ENCODE measurements around the gene THOC6. TPM values are rescaled to one million over a fixed set of nuclear protein-coding genes. Genes with fewer than 3 reads are reported as not detected.
A peak's percentile ranks its signal among the peaks of the same experiment; 100 is the strongest.

THOC6 gene
- polyA plus RNA-seq, 3 donors: 42.4 to 59.2 (median 57.7) TPM

GRCh38 chr16:3059723-3060242 lies 35.9 kb downstream of the THOC6 start:
- Mint-ChIP-seq H3K36me3 (peaks cover 5 to 17% of the 10 kb centered on the region in 2 donors), H3K4me1 (peaks cover 47% of the 10 kb centered on the region), H3K4me3 (peak overlapping the region; percentile 76 to 86), H3K9me3 (no peaks in the 10 kb centered on the region), H3K27ac (peak overlapping the region in 6 of 7 donors; percentile 35 to 77 (median 70)), H3K27me3 (ENCODE audit: low read depth in 3 of 3) (peaks cover 0 to 3% (median 3%) of the 10 kb centered on the region in 3 donors)
- Histone ChIP-seq H3K27ac (ENCODE audit: low read depth in 1 of 2, low read length in 2 of 2) (peak overlapping the region in 1 of 2 donors; percentile 72), H3K36me3 (replicated peaks in 1 of 2; ENCODE audit: control insufficient read depth in 1 of 2, insufficient read depth in 2 of 2, low read length in 2 of 2) (no peaks in the 10 kb centered on the region), H3K9me3 (replicated peaks in 1 of 2; ENCODE audit: control insufficient read depth in 1 of 2, insufficient read depth in 1 of 2, low read length in 2 of 2) (no peaks in the 10 kb centered on the region), H3K79me2 (ENCODE audit: insufficient read depth, low read length) (no peaks in the 10 kb centered on the region), H4K20me1 (ENCODE audit: insufficient read depth, low read length) (no peaks in the 10 kb centered on the region), H3K9ac (ENCODE audit: insufficient read depth, low read length, poor library complexity, severe bottlenecking) (peak overlapping the region; percentile 77), H3K27me3 (ENCODE audit: control insufficient read depth in 2 of 2, insufficient read depth in 2 of 2, low read length in 2 of 2) (no peaks in the 10 kb centered on the region), H3K4me1 (ENCODE audit: control insufficient read depth in 1 of 2, insufficient read depth in 2 of 2, low read length in 2 of 2) (peaks cover 55 to 67% of the 10 kb centered on the region in 2 donors), H2AFZ (ENCODE audit: insufficient read depth, low read depth, low read length, poor library complexity, severe bottlenecking) (peak overlapping the region; percentile 97), H3K4me3 (replicated peaks in 1 of 3; ENCODE audit: low read depth in 2 of 3, low read length in 3 of 3) (peak overlapping the region; percentile 34 to 88 (median 48)), H3K4me2 (replicated peaks; ENCODE audit: extremely low read depth, low read length, poor library complexity, severe bottlenecking) (peak overlapping the region; percentile 100)
- intact Hi-C loops (cut with micrococcal nuclease): loop anchor here (2.0 to 5.0 kb wide), 3 partner anchors 68 to 108 kb away; no protein-coding TSS in a partner anchor
- no peak for DNase-seq
- WGBS (ENCODE audit: insufficient coverage): 36% methylated on average over 5 of the region's 9 CpGs
- TF ChIP-seq CTCF (IDR thresholded peaks at IDR 0.05): no peak

DNA sequence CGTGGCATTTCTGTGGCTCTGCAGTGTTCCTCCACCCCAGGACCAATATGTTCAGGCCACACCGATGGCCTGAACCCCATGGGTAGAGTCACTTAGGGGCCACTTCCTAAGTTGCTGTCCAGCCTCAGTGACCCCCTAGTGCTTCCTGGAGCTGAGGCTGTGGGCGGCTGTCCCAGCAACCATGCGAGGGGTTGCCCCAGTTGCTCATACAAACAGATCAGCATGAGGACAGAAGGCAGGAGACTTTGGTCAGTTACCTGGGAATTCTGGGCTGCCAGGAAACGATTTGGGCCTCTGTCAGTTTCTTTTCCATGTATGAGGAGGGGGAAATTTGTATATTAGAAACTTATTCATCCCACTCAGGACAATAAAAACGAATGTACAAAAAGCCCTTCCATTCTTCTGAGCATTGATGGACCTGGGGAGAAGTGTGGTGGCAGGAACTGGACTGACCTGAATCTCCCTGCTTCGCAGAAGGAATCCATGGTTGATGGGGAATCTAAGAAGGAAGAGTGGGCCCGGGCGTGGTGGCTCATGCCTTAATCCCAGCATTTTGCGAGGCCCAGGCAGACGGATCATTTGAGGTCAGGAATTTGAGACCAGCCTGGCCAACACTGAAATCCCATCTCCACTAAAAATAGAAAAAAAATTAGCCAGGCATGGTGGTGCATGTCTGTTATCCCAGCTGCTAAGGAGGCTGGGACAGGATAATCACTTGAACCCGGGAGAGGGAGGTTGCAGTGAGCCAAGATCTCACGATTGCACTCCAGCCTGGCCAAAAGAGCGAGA lies 36.7 kb downstream of the THOC6 start:
- Mint-ChIP-seq H3K4me3 (no peak overlapping the region), H3K9me3 (no peaks in the 10 kb centered on the region), H3K27ac (peak overlapping the region in 1 of 7 donors; percentile 53), H3K4me1 (peaks cover 40% of the 10 kb centered on the region), H3K36me3 (peaks cover 4 to 14% of the 10 kb centered on the region in 2 donors), H3K27me3 (ENCODE audit: low read depth in 3 of 3) (peaks cover 0 to 7% (median 3%) of the 10 kb centered on the region in 3 donors)
- WGBS (ENCODE audit: insufficient coverage): 87% methylated on average over 9 of the region's 14 CpGs
- Histone ChIP-seq H3K4me1 (ENCODE audit: control insufficient read depth in 1 of 2, insufficient read depth in 2 of 2, low read length in 2 of 2) (peaks cover 48 to 60% of the 10 kb centered on the region in 2 donors), H3K4me2 (replicated peaks; ENCODE audit: extremely low read depth, low read length, poor library complexity, severe bottlenecking) (no peak overlapping the region), H3K27ac (ENCODE audit: low read depth in 1 of 2, low read length in 2 of 2) (no peak overlapping the region), H4K20me1 (ENCODE audit: insufficient read depth, low read length) (no peaks in the 10 kb centered on the region), H3K9me3 (replicated peaks in 1 of 2; ENCODE audit: control insufficient read depth in 1 of 2, insufficient read depth in 1 of 2, low read length in 2 of 2) (no peaks in the 10 kb centered on the region), H3K27me3 (ENCODE audit: control insufficient read depth in 2 of 2, insufficient read depth in 2 of 2, low read length in 2 of 2) (no peaks in the 10 kb centered on the region), H2AFZ (ENCODE audit: insufficient read depth, low read depth, low read length, poor library complexity, severe bottlenecking) (peak overlapping the region; percentile 97), H3K79me2 (ENCODE audit: insufficient read depth, low read length) (no peaks in the 10 kb centered on the region), H3K9ac (ENCODE audit: insufficient read depth, low read length, poor library complexity, severe bottlenecking) (no peak overlapping the region), H3K4me3 (replicated peaks in 1 of 3; ENCODE audit: low read depth in 2 of 3, low read length in 3 of 3) (no peak overlapping the region), H3K36me3 (replicated peaks in 1 of 2; ENCODE audit: control insufficient read depth in 1 of 2, insufficient read depth in 2 of 2, low read length in 2 of 2) (no peaks in the 10 kb centered on the region)
- DNase-seq: no peak
- TF ChIP-seq CTCF (IDR thresholded peaks at IDR 0.05): no peak
- intact Hi-C loops (cut with micrococcal nuclease): loop anchor here in 1 of 2 donors (5.0 kb wide), 1 partner anchor 107 kb away; no protein-coding TSS in a partner anchor
